CD4-positive, alpha-beta T cell treated with Interleukin-17A for 4 hours (primary cell): ENCODE data around the gene SPRYD7.
"Not testable (repeated sequence)": the region's sequence is repeated elsewhere in the genome, so short reads cannot be mapped to it uniquely, and the experiment has no call there.

Experiments used
- DNase-seq: peaks from one replicate; pipeline ENCODE4 v3.0.0-alpha.2; 2020; ENCODE audit warnings: mixed read lengths

The SPRYD7 gene

DNA sequence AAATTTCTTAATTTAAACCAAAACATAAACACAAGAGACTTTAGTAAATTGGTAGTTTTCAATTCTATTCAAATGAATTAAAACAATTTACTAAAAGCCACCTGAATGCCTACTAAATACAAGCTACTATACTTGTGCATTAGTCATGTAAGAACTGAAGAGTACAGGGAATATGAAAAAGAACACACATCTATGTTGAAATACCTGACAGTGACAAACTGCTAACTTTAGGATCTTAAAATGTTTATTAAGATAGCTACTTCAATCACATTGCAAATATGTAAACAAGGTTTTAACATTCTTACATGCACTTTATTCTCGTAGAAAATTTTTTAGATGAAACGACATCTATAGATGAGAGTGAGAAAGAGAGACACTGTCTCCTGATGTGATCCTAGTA lies 4.1 kb downstream of the SPRYD7 start:
- no peak for DNase-seq

DNA sequence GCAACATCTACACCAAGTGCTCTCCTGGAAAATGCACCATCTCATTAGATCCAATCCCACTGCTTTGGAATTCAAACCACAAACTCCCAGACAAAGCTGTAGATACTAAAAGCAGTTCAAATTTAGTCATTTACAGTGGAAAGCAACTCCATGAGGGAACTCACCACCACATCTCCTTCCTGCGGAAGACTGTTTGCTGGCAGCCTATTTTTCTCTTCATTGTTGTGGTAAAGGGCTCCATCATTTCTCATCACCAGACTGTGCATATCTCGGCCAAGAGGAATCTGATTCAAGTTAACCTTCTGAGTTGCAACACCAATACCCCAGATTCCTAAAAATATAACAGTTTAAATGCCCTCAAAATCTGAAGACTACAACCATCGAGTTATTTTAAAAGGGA lies 8.4 kb downstream of the SPRYD7 start:
- no peak for DNase-seq

DNA sequence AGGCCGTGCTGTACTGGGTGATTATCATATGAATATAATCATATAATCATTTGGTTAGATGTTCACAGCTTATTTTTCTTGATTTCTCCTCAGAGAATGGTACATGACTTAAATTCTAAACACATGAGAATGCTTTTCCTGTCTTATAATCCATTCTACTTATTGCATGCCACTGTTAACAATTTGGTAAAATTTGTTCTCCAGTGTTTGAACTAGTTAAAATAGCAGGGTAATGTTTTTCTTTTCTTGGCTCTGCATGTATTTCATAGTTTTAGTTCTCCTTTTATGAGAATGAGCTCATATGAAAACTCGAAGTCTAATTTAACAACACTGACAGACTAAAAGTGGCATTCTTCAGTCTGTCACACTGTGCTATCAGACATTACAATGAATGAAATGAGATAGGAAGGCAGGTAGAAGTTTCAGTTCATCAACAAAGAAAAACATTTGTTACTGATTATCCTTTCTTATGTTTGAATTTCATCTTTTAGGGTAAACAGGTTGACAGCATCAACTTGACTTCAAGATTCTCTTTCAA lies 10.2 kb downstream of the SPRYD7 start:
- no peak for DNase-seq

DNA sequence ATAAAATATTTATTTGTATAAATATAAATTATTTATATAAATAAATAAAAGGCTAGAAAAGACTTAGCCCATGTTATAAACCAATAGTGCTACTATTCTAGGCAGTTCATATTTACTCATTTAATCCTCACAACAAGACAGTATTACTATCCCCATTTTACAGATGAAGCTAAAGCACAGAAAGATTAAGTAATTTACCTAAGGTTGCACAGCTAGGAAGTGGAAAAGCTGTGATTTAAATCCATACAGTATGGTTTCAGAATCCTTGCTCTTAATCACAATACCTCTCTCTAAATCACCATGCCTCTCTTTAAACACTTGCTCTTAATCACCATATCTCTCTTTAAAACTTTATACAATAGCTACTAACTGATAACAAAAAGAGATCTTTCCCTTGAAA lies 13.8 kb downstream of the SPRYD7 start:
- no peak for DNase-seq

DNA sequence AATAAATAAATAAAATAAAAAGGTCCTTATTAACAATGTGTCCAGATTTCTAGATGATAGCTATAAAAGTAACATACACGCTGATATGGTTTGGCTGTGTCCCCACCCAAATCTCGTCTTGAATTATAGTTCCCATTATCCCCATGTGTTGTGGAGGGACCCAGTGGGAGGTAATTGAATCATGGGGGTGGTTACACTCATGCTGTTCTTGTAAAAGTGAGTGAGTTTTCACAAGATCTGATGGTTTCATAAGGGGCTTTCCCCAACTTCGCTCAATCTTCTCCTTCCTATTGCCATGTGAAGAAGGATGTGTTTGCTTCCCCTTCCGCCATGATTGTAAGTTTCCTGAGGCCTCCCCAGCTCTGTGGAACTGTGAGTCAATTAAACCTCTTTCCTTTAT lies 15.2 kb downstream of the SPRYD7 start:
- DNase-seq, result not testable (repeated sequence)

DNA sequence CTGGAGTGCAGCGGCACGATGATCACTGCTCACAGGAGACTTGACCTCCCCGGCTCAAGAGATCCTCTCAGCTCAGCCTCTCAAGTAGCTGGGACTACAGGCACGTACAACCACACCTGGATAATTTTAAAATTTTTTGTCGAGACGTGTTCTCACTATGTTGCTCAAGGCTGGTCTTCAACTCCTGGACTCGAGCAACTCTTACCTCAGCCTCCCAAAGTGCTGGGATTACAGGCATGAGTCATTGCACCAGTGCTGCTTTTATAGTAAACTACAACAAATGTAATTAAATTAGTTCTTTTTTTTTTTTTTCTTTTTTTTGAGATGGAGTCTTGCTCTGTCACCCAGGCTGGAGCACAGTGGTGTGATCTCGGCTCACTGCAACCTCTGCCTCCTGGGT lies 18.0 kb downstream of the SPRYD7 start:
- not testable (repeated sequence) for DNase-seq

DNA sequence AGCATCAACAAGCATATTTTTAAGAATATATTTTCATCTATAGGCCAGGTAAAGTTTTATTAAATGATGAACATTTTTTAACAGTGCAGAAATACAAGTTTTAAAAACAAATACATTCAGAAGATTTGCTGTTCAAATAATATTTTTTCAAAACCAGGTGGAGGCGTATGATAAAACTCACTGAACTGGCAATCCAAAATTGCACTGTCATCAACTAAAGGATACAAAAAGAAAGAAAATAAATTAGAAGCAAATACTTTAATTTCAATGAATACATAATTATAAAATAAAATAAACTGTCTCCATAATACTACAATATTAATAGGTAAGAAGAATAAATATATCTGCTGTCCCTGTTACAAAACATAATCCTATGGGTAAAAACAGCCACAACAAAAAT lies 21.2 kb downstream of the SPRYD7 start:
- DNase-seq, result no peak

DNA sequence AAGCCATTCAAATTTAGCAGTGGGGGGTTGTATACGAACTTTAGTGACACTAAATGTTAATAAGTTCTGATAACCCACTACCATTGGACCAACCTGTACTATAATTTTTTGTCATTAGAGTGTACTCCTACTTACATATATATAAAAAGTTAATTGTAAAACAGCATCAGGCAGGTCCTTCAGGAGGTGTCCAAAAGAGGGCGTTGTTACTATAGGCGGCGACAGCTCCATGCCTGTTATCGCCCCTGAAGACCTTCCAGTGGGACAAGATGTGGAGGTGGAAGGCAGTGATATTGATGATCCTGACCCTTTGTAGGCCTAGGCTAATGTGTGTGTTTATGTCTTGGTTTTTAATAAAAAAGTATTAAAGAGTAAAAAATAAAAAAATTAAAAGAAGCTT lies 27.5 kb downstream of the SPRYD7 start:
- DNase-seq, result peak; percentile 4

DNA sequence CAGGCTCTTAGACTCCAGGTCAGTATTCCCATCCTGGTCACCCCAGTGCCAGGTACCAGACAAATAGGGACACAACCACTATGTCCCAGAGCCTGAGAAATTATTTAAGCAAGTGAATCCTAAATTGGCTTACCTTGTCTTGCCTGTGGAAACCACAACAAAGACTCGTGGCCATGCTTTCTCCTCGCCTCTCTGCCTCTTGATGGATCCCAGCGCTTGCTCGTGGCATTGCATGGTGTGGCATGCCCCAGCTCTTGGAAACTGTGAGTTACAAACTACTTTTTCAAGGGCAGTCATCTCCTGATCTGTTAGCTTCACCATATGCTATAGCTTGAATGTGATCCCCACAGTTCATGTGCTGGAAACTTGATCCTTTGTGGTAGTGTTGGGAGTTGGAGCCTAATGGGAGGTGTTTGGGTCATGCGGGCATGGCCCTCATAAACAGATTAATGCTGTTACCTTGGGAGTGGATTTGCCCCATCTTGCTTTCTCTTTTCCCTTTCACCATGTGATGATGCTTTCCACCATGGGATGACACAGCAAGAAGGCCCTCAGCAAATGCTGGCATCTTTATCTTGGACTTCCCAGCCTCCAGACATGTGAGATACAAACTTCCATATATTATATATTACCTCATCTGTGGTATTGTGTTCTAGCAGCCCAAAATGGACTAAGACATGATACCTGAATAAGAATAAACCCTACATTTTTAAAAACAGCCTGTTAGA lies 31.2 kb downstream of the SPRYD7 start:
- DNase-seq, result no peak

DNA sequence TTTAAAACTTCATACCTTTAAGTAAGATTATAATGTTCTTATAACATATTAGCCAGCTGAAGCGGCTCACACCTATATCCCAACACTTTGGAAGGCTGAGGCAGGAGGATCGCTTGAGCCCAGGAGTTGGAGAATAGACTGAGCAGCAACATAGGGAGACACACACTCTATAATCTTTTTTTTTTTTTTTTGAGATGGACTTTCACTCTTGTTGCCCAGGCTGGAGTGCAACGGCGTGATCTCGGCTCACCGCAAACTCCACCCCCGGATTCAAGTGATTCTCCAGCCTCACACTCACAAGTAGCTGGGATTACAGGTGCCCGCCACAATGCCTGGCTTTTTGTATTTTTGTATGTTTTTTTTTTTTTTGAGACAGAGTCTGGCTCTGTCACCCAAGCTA lies 37.3 kb downstream of the SPRYD7 start:
- no peak for DNase-seq

DNA sequence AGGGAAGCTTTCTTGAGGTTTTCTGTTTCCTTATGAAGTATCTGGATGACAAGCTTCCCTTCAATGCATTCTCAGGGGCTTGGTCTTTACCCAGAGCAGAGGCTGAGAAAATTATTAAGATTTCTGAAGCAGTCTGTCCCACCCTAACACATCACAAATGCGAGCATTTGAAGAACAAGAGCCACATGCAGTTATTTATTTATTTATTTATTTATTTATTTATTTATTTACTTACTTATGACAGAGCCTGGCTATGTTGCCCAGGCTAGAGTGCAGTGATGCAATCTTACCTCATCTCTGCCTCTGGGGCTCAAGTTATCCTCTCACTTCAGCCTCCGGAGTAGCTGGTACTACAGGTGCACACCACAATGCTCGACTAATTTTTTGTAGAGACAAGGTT lies 38.4 kb downstream of the SPRYD7 start:
- no peak for DNase-seq

DNA sequence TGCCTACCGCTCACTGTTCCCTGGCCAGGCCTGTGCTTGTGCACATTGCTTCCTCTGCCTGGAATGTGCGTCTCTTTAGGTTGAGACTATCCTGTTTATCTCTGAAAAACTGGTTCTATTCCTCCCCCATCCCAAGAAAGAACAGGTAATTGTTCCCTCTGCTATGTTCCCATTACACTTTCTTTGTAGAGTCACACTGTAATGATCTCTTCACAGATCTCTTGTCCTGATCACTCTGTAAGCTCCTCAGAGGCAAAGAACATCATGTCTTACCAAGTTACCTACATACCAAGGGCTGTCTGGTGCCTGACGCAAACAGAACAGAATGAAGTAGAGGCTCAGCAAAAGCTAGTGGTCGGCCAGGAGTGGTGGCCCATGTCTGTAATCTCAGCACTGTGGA lies 40.3 kb downstream of the SPRYD7 start:
- DNase-seq, result no peak

DNA sequence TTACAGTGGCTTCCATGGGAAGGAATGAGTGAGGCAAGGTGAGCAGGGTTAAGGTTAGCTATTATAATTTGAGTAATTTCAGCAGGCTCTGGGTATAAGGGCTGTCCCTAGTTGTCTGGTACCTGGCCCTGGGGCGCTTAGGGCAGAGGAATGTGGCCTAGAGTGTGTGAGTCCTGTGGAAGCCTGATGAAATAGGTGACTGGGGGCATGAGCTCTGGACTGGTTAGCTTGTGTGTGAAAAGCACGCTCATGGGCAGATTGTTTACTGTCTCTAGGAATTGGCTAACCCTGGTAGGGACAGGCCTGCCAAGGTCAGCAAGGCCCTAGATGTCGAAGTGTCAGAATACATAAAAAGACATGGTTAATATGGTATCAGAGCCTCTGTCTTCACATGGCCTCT lies 42.5 kb downstream of the SPRYD7 start:
- no peak for DNase-seq

DNA sequence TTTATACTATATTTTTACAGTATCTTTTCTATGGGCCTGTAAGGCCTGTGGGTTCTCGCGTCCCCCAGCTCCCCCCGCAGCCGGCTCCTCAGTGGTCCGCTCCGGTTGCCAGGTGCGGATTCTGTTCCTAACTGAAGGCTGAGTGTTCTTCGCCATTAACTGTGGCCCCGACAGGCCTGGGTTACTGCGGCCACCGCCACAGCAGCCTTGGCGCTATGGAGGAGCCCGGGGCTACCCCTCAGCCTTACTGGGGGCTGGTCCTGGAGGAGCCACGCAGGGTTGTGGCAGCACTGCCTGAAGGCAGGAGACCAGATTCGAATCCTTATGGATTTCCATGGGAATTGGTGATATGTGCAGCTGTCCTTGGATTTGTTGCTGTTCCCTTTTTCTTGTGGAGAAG lies 45.8 kb downstream of the SPRYD7 start:
- no peak for DNase-seq

DNA sequence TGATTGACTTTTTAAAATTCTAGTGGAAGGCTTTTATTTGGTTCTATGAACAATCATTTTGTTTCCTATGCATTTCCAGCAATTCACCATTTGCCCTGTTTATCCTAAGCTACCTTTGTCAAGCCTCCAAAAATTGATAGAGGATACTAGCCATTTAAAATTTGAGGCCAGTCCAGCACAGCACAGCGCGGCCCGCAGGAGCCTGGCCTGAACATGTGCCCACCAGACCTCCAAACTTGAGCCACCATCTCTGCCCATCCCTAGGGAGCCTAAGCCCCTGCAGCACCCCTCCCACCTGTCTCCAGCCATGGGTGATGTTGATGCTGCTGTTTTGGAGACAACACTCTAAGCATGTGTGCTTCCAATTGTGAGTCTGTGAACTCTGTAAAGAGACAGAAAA lies 57.5 kb downstream of the SPRYD7 start:
- DNase-seq, result no peak

DNA sequence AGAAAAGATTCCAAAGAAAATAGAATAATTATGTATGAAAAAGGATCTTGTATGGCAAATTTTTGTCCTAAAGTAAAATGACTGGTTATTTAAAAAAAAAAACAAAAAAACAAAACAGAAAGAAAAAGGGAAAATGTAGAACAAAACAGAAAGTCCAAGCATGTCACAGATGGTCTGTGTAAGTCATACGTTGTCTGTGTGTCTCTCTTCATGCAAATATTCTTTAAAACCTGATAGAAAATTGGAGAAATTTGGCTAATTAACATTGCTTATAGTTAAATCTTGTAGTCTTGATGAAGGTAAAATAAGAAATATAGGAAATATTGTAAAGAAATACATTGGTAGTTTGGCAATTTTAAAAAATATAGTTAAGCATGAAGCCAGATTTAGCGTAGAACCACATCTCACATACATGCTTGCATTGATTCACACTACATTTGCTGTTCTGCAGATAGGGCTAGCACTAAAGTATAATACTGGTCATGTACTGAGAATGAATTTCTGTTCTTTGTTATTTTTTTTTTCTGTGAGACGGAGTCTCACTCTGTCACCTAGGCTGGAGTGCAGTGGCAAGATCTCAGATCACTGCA lies 58.4 kb downstream of the SPRYD7 start:
- DNase-seq, result no peak

DNA sequence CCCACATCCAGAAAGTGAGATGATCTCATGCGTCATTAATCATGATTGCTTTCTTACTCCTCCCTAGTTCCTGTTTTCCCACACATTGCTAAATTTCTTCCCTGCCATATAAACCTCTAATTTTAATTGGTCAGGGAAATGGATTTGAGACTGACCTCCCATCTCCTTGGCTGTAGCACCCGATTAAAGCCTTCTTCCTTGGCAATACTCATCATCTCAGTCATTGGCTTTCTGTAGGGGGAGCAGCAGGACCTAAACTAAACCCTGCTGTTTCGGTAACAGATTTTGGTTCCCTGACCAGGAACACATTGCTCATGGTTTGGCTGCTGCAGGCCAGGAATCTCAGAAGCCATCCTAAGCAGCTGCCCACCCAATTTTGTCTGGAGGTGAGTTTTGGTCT lies 61.7 kb downstream of the SPRYD7 start:
- DNase-seq, result no peak

DNA sequence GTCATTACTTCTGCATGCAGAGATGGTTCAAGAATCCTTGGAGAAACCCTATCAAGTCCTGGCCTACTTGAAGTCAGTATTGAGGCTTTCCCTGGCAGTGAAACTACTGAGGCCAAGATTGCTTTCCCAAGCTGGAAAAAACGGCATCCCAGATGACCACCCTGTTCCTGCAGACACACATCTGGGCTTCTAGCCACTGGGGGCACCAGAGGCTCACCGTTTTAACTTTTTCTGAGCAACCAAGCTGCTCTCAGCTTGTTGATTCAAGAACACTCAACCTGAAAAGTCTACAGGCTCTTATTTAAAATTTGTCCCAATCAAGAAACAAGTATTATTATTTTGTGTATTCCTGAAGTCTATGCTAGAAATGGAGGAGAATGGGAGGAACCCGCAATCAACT lies 66.6 kb downstream of the SPRYD7 start:
- no peak for DNase-seq

DNA sequence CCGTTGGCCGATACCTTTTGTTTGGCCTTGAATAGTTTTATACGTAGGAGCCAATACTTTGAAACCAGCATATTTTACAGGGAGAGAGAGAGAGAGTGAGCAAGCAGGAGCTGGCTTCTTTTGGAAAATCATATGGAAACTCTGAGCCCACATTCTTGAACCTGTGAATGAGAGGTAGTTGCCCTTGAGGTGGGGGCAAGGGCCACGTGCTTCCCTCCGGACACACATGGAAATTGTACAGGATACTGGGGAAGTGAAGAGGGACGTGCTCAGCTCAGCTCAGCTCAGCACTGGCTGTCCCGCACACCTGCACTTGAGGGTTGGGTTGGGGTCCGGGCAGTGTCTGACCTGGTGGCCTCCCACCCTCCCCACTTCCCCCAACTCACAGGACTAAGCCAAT lies 68.3 kb downstream of the SPRYD7 start:
- no peak for DNase-seq

DNA sequence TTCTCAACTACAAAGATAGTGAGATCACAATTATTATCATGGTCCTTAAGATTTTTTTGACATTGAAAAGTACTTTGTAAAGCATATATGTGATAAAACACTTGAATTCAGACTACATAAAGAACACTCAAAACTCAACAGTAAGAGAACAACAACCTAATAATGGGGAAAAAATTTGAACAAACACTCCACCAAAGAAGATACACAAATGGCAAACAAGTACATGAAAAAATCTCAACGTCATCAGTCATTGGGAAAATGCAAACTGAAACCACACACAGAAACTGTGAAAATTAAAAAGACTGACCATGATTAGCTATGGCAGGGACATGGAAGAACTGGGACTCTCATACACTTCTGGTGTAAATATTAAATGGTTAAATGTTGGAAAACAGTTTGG lies 70.9 kb downstream of the SPRYD7 start:
- DNase-seq, result no peak

DNA sequence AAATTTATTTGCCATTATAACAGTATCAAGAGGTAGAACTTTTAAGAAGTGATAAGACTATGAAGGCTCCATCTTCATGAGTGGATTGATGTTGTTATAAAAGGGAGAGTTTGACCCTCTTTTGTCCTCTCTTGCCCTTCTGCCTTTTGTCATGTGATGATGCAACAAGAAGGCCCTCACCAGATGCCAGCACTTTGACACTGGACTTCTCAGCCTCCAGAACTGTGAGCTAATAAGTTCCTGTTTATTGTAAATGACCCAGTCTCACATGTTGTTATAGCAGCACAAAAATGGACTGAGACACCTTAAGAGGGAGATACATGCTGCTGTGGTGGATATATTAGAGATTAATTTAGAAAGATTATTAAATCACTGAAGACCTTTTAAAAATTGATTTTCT lies 71.6 kb downstream of the SPRYD7 start:
- no peak for DNase-seq
